Right ventricle myocardium inferior (tissue), 1 donor: ENCODE measurements around the gene RHOBTB3. TPM values are rescaled to one million over a fixed set of nuclear protein-coding genes. Genes with fewer than 3 reads are reported as not detected.

Experiments
- ATAC-seq: fragments of 200-7000 bp; cut with Tn5 transposase; one replicate; pipeline ENCODE4 v1.9.1; 2020; ENCODE audit warnings: mild to moderate bottlenecking, moderate library complexity
- DNase-seq: peaks from one replicate; pipeline ENCODE4 v3.0.0; 2021; ENCODE audit errors: missing footprints
- intact Hi-C: fragments of 100-400 bp; cut with DNase I; formaldehyde crosslinking; loops from one replicate; pipeline ENCODE4 v1.11.0; 2022
- total RNA-seq: library from RNA; stranded (reverse); fragmentation: NEBNext Ultra II Directional; extraction: Animal tissue kit (Norgen Biotek cat#: 25700); gene quantifications from one replicate; pipeline ENCODE4 v1.2.1, GENCODE V29; 2021
- donor health status: DM: no; HTN: yes; CAD: no; lungs with severe emphysema.

Gene RHOBTB3
- total RNA-seq, 1 donor from 2014 or later: 76.5 TPM

GRCh38 chr5:95748133-95748532, 17.0 kb downstream of the RHOBTB3 start:
- ATAC-seq (no peak), DNase-seq (no peak)
- intact Hi-C loops: no loop called here

DNA sequence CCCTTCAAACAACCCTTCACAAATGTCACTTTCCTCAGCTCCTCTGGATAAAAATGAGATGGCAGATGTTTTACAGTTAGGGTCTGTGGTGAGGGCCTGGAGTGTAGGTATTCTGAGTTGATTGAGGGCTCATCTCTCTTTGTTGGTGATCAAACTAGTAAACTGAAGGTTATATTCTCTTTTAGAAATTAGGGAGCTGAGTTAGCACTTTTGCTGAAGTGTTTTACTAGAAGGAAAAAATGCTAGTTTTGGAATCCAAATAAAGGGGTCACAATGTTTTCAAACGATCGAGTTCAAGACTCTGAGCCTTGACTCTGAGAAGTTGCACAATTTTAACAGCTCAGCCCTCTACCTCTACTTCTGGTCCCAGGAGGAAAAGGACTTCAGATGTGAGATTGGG, 23.4 kb downstream of the RHOBTB3 start:
- DNase-seq (no peak), ATAC-seq (no peak)
- intact Hi-C loops: no loop called here

DNA sequence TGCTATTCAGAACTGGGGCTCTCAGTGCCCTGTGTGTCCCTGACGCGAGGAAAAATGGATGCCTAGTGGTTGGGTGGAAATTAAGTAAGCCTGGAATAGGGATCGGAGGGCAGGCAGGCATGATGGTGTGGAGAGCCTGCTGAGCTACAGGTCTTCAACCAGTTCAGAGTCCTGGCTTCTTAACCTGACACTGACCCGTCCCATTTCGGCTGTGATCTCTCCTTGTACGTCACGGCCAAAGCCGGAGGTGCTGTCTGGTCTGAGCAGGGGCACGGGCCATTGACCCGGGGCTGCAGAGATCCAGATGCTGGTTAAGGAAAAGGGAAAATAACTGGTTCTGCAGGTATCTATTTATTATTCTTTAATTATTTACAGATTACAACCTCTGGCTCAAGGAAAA, 27.9 kb downstream of the RHOBTB3 start:
- intact Hi-C loops: no loop called here

DNA sequence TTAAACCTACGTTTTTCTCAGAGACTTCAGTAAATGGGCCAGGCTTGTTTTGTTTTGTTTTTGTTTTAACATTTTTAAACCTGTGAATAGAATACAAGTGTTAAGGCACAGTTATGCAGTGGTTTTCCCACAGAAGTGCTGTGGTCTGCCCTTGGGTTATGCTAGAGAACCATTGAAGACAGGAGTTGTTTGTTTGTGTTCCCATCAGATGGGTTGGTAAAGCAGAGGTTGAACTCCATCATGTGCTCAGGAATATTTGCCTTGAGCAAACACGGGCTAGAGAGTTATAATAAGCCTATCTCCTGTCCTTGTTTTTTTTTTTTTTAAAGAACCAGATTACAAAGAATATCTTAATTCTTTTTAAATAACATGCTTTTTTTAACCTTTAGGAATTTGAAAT, 28.5 kb downstream of the RHOBTB3 start:
- no peak for ATAC-seq
- intact Hi-C loops: no loop called here
- DNase-seq: no peak

More for the DNA sequence above, 27.9 kb downstream of the RHOBTB3 start:
- ATAC-seq (no peak), DNase-seq (no peak)

- DNase-seq (no peak), ATAC-seq (peak; percentile 27)
- intact Hi-C loops: no loop called here
These were observed 29.4 kb downstream of the RHOBTB3 start for GRCh38 chr5:95760273-95761191.

- no peak for ATAC-seq
- intact Hi-C loops: no loop called here
- no peak for DNase-seq
These were observed 30.9 kb downstream of the RHOBTB3 start for GRCh38 chr5:95761771-95762651.

DNA sequence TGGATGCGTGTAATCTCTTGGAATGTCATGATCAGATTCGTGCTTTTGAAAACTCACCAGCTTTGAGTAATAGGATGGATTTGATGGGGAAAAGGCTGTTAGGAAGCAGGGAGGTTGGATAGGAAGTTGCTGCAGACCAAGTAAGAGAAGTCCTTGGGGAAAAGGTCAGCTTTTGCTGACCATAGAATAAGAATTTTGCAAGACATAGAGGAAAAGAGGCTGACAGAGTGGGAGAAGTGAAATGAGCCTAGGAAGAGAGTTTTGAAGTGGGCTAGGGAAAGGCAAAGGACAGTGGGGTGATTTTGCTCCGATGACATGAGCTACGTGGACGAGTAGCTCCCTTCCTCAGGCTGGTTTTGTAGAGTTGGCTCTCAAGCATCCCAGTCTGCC, 31.5 kb downstream of the RHOBTB3 start:
- no peak for DNase-seq
- intact Hi-C loops: no loop called here
- no peak for ATAC-seq

DNA sequence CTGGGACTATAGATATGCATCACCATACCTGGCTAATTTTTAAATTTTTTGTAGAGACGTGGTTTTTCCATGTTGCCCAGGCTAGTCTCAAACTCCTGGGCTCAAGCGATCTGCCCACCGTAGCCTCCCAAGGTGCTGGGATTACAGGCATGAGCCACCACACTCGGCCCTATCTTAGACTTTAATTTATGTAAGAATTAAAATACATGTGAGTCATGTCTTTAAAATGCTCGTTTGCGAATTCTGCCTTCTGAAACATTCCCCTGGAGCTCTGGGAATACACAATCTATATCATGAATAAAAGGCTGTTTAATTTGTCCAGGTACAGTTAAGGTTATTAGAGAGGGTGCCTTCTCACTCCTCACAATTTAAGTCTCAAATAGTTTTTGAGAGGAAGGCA, 32.8 kb downstream of the RHOBTB3 start:
- no peak for DNase-seq
- ATAC-seq: no peak
- intact Hi-C loops: no loop called here

DNA sequence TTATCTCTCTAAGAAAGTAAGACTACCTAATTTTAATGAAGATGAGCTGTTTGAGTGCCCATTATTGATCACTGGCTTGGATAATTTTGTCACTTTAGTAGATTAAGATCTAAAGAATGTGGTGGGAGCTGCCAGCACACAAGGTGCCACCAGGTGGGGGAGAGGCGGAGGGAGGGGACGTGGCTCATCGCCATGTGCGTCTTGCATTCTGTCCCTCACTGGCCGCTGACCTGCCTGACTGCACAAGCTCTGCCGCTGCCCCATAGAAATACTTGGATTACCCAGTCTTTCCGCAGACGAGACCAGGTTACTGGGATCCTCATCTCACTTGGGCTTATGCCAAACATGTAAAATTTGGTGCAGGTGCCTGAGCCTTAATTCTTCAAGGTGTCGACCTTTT, 37.6 kb downstream of the RHOBTB3 start:
- intact Hi-C loops: no loop called here
- ATAC-seq: no peak
- no peak for DNase-seq

GRCh38 chr5:95770830-95771708, 39.9 kb downstream of the RHOBTB3 start:
- no peak for DNase-seq
- ATAC-seq: peak; percentile 75
- intact Hi-C loops: loop anchor here (5.0 kb wide), 2 partner anchors 34 to 104 kb away; no protein-coding TSS in a partner anchor

DNA sequence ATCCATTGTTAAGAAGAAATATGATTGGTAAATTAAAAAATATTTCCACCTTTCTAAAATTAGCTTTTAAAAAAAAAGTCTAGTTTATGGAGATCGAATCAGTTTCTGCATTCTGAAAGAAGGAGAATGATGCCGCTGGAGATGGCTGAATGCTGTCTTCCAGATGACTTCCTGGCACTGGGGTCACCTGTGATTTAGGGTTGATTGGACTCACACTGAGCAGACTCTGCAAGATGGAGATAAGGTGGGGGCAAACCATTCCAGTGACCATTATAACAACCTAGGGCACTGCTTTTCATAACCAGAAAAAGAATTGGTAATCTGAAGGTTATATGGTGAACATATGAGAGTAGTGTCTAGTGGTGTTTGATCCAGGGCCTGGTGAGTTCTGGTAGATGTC, 40.8 kb downstream of the RHOBTB3 start:
- DNase-seq: no peak
- intact Hi-C loops: loop anchor here (5.0 kb wide), 2 partner anchors 35 to 105 kb away; no protein-coding TSS in a partner anchor
- ATAC-seq: no peak

- DNase-seq (no peak), ATAC-seq (no peak)
- intact Hi-C loops: loop anchor here (5.0 kb wide), 2 partner anchors 36 to 106 kb away; no protein-coding TSS in a partner anchor
These were observed 42.4 kb downstream of the RHOBTB3 start for GRCh38 chr5:95773335-95774059.

DNA sequence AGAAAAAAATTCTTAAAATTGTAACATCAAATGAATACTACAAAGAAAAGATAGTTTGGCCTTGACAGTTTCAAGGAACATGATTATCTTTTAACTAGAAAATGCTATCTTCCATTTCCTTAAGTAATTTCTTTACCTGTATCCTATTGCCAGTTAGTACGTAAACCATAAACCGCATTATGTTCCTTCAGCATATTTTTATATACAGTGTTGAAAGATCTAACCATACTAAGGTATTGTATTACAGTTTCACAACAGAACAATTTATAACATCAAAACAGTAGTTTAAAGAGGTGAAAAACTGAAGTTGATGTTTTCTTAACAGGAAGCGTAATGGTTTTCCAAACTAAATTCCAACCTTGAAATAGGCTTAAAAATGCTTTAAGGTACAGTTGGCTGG, 46.3 kb downstream of the RHOBTB3 start:
- intact Hi-C loops: no loop called here
- no peak for ATAC-seq
- no peak for DNase-seq

DNA sequence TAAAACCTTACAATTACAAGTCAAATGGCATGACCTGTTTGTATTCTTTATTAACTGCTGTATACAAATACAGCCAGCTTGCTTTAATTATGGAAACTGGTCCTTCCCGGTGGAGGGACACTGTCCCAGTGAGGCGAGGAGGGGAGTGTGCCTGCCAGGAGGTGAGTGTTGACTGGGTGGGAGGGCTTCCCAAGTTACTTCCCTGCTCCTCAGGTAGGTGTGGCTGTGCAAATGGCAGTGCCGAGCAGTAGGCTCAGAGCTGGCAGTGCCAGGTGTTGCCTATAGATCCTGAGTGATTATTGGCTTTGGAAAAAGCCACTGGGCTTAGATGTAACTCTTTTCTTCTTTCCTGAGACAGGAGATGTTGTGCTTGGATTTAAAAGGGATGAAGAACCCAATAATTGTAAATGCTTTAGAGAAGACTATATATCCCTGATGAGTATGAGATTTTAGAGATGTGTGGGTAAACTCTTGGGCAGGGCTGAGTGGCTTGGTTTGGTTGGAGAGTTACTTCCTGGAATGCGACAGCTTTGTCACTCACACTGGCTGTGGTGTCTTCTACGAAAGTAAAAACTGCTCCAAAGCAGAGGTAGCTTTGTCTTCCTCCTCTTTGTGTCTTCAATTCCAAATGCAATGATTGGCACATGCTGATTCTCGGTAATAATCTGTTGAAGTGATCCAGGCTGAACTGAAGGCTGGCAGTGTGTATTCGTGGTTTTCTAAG, 47.7 kb downstream of the RHOBTB3 start:
- intact Hi-C loops: no loop called here
- ATAC-seq: no peak

DNA sequence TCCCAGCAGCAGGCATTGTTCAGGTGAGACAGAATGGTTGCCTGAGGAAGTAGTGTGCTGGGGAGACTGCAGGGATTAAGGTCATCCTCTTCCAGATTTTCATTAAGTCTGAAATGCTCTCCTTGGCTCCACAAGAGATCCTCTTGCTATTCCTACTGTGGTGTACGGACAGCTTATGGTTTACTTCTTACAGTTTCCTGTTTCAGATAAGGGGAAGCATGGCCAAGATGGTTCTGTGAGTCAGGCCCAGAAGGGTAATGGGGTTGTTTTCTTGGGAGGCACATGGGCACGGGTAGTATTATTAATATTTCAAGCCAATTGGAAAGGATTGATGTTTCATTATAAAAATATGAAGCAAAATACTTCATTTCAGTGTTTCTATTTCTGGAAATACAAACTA, 48.5 kb downstream of the RHOBTB3 start:
- no peak for ATAC-seq
- DNase-seq: no peak
- intact Hi-C loops: loop anchor here (2.0 to 10.0 kb wide), 3 partner anchors 43 to 555 kb away; partner anchors contain the start of gene GLRX

More for the DNA sequence above, 47.7 kb downstream of the RHOBTB3 start:
- DNase-seq: no peak

DNA sequence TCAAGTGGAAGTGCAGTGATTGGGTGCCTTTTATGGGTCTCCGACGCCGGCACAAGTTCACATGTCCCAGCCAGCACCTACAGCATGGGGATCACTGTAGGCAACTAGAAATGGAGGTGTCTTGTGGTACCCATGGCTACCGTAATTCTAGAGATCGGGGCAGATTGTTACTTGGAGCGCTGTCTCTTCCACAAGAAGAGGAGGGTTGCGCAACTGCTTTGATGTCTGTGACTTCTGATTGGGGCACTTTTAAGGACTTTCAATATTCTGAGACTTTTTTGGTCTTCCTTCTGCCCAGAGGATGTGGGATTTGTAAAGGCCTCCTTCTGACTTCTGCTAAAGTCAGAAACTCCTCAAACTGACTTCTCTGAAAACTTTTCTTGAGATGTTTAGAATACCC, 49.5 kb downstream of the RHOBTB3 start:
- ATAC-seq: peak; percentile 24
- no peak for DNase-seq
- intact Hi-C loops: loop anchor here (2.0 to 10.0 kb wide), 3 partner anchors 42 to 554 kb away; partner anchors contain the start of gene GLRX

- DNase-seq (peak; percentile 88), ATAC-seq (peak; percentile 91)
- intact Hi-C loops: loop anchor here (1.0 to 10.0 kb wide), 4 partner anchors 41 to 554 kb away; partner anchors contain the start of gene GLRX
These were observed 50.0 kb downstream of the RHOBTB3 start for GRCh38 chr5:95781101-95781583.
